SK-N-SH treated with all-trans-retinoic acid at 6 μM for 48 hours (cell line): ENCODE measurements around the gene PEX7.

Source experiments
- ATAC-seq: fragments of 200-7000 bp; cut with Tn5 transposase; 3 replicates; pipeline ENCODE4 v1.9.1; 2020; ENCODE audit warnings: mild to moderate bottlenecking, moderate library complexity
- BACH2 ChIP-seq: fragments of 250-450 bp; sonication (Bioruptor Pico); IDR thresholded peaks from 2 replicates; pipeline ENCODE4 v1.9.0; 2021; ENCODE audit warnings: mild to moderate bottlenecking, borderline replicate concordance
- CREB5 ChIP-seq: fragments of 250-450 bp; sonication (Bioruptor Pico); IDR thresholded peaks from 2 replicates; pipeline ENCODE4 v1.5.1; 2020; ENCODE audit warnings: low read depth, mild to moderate bottlenecking, moderate library complexity
- CSDC2 ChIP-seq: fragments of 250-450 bp; sonication (Bioruptor Pico); IDR thresholded peaks from 2 replicates; pipeline ENCODE4 v1.5.0; 2020; ENCODE audit warnings: mild to moderate bottlenecking, moderate library complexity
- CSRNP3 ChIP-seq: fragments of 250-450 bp; sonication (Bioruptor Pico); IDR thresholded peaks from 2 replicates; pipeline ENCODE4 v1.5.1; 2021; ENCODE audit warnings: mild to moderate bottlenecking, moderate library complexity
- ESRRG ChIP-seq: fragments of 250-450 bp; sonication (Bioruptor Pico); IDR thresholded peaks from 2 replicates; pipeline ENCODE4 v1.6.1; 2021; ENCODE audit warnings: mild to moderate bottlenecking
- GLIS3 ChIP-seq: fragments of 250-450 bp; sonication (Bioruptor Pico); IDR thresholded peaks from 2 replicates; pipeline ENCODE4 v1.5.0; 2020; ENCODE audit warnings: mild to moderate bottlenecking, moderate library complexity
- ISL1 ChIP-seq: fragments of 250-450 bp; sonication (Bioruptor Pico); IDR thresholded peaks from 2 replicates; pipeline ENCODE4 v2.1.2; 2022; ENCODE audit warnings: mild to moderate bottlenecking, moderate library complexity
- OSR1 ChIP-seq: fragments of 250-450 bp; sonication (Bioruptor Pico); IDR thresholded peaks from 2 replicates; pipeline ENCODE4 v1.8.0; 2022; ENCODE audit warnings: moderate library complexity, mild to moderate bottlenecking, inconsistent platforms
- POU6F1 ChIP-seq: fragments of 250-450 bp; sonication (Bioruptor Pico); IDR thresholded peaks from 2 replicates; pipeline ENCODE4 v1.8.0; 2021; ENCODE audit warnings: low read depth, mild to moderate bottlenecking, moderate library complexity, borderline replicate concordance
- PPARA ChIP-seq: fragments of 250-450 bp; sonication (Bioruptor Pico); IDR thresholded peaks from 2 replicates; pipeline ENCODE4 v1.5.0; 2020; ENCODE audit warnings: mild to moderate bottlenecking, borderline replicate concordance
- RARB ChIP-seq: fragments of 250-450 bp; sonication (Bioruptor Pico); IDR thresholded peaks from 2 replicates; pipeline ENCODE4 v1.8.0; 2021; ENCODE audit warnings: mild to moderate bottlenecking, moderate library complexity
- SNAI2 ChIP-seq: fragments of 250-450 bp; sonication (Bioruptor Pico); IDR thresholded peaks from 2 replicates; pipeline ENCODE4 v1.5.0; 2020; ENCODE audit warnings: mild to moderate bottlenecking, moderate library complexity
- TCF4 ChIP-seq: fragments of 250-450 bp; sonication (Bioruptor Pico); IDR thresholded peaks from 2 replicates; pipeline ENCODE4 v1.8.0; 2021; ENCODE audit warnings: mild to moderate bottlenecking, moderate library complexity, borderline replicate concordance
- ZFP30 ChIP-seq: fragments of 450-650 bp; formaldehyde crosslinking; IDR thresholded peaks from 2 replicates; pipeline ENCODE4 v1.5.0; 2022; ENCODE audit warnings: mild to moderate bottlenecking, moderate library complexity
- ZNF565 ChIP-seq: fragments of 450-650 bp; formaldehyde crosslinking; conservative IDR thresholded peaks from 2 replicates; pipeline ENCODE4 v1.5.0; 2020; ENCODE audit warnings: low read depth, mild to moderate bottlenecking, moderate library complexity
- ZNF8 ChIP-seq: fragments of 450-650 bp; formaldehyde crosslinking; IDR thresholded peaks from 2 replicates; pipeline ENCODE4 v1.5.0; 2020; ENCODE audit warnings: mild to moderate bottlenecking, moderate library complexity
- TF ChIP-seq, protein P1 (sequence below): fragments of 250-450 bp; sonication (Bioruptor Pico); IDR thresholded peaks from 2 replicates; pipeline ENCODE4 v1.5.0; 2020; ENCODE audit warnings: mild to moderate bottlenecking, moderate library complexity

Gene PEX7

GRCh38 chr6:136774228-136775041, 48.0 kb upstream of the PEX7 start:
- TF ChIP-seq ISL1 (CRISPR knock-in tag) = peak; percentile 64; the same call in 1 of the 2 replicates
- TF ChIP-seq, protein P1, sequence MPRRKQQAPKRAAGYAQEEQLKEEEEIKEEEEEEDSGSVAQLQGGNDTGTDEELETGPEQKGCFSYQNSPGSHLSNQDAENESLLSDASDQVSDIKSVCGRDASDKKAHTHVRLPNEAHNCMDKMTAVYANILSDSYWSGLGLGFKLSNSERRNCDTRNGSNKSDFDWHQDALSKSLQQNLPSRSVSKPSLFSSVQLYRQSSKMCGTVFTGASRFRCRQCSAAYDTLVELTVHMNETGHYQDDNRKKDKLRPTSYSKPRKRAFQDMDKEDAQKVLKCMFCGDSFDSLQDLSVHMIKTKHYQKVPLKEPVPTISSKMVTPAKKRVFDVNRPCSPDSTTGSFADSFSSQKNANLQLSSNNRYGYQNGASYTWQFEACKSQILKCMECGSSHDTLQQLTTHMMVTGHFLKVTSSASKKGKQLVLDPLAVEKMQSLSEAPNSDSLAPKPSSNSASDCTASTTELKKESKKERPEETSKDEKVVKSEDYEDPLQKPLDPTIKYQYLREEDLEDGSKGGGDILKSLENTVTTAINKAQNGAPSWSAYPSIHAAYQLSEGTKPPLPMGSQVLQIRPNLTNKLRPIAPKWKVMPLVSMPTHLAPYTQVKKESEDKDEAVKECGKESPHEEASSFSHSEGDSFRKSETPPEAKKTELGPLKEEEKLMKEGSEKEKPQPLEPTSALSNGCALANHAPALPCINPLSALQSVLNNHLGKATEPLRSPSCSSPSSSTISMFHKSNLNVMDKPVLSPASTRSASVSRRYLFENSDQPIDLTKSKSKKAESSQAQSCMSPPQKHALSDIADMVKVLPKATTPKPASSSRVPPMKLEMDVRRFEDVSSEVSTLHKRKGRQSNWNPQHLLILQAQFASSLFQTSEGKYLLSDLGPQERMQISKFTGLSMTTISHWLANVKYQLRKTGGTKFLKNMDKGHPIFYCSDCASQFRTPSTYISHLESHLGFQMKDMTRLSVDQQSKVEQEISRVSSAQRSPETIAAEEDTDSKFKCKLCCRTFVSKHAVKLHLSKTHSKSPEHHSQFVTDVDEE (CRISPR knock-in tag) = no peak
- 0 out of 2 replicates have a peak, but pooled peaks have one; percentile 27 for TF ChIP-seq CREB5 (CRISPR knock-in tag)
- TF ChIP-seq ZNF565 (CRISPR knock-in tag) = no peak
- peak; percentile 48; the same call in 1 of the 3 replicates for ATAC-seq

GRCh38 chr6:136775081-136775480, 47.3 kb upstream of the PEX7 start:
- no peak for ATAC-seq
- TF ChIP-seq RARB (CRISPR knock-in tag) (no peak), POU6F1 (CRISPR knock-in tag) (no peak), SNAI2 (CRISPR knock-in tag) (no peak), ZFP30 (CRISPR knock-in tag) (no peak), OSR1 (CRISPR knock-in tag) (no peak), BACH2 (no peak), CSDC2 (CRISPR knock-in tag) (no peak), GLIS3 (CRISPR knock-in tag) (no peak)
- TF ChIP-seq, protein P1 (CRISPR knock-in tag) = no peak

GRCh38 chr6:136775548-136775947, 46.8 kb upstream of the PEX7 start:
- ATAC-seq = no peak
- TF ChIP-seq, protein P1 (CRISPR knock-in tag) = no peak
- TF ChIP-seq SNAI2 (CRISPR knock-in tag) (no peak), PPARA (CRISPR knock-in tag) (no peak), CSRNP3 (CRISPR knock-in tag) (no peak), ZNF8 (no peak), ZFP30 (CRISPR knock-in tag) (no peak), ESRRG (no peak), TCF4 (CRISPR knock-in tag) (no peak), GLIS3 (CRISPR knock-in tag) (no peak)
